HG02885 (cell line): ENCODE data around the gene GRIP1.

ENCODE experiments used
- ATAC-seq: cut with Tn5 transposase; IDR thresholded peaks from one replicate; pipeline ENCODE4 v1.9.1; 2021; ENCODE audit warnings: mild to moderate bottlenecking; ENCODE audit not compliant: unreplicated experiment, poor library complexity

GRIP1 gene

GRCh38 chr12:66409195-66409871 lies 269.5 kb downstream of the GRIP1 start:
- ATAC-seq, result no peak

GRCh38 chr12:66405395-66405794 lies 273.5 kb downstream of the GRIP1 start:
- no peak for ATAC-seq

GRCh38 chr12:66403746-66404145 lies 275.1 kb downstream of the GRIP1 start:
- ATAC-seq, result no peak

- no peak for ATAC-seq
Measured at GRCh38 chr12:66399911-66400306, 279.0 kb downstream of the GRIP1 start.

GRCh38 chr12:66398931-66399910 lies 279.7 kb downstream of the GRIP1 start:
- ATAC-seq, result no peak

- ATAC-seq, result no peak
Measured at GRCh38 chr12:66397574-66398290, 281.1 kb downstream of the GRIP1 start.

GRCh38 chr12:66393890-66394289 lies 285.0 kb downstream of the GRIP1 start:
- no peak for ATAC-seq

- no peak for ATAC-seq
Measured at GRCh38 chr12:66392266-66392915, 286.5 kb downstream of the GRIP1 start.

- no peak for ATAC-seq
Measured at GRCh38 chr12:66388517-66388916, 290.4 kb downstream of the GRIP1 start.

- no peak for ATAC-seq
Measured at GRCh38 chr12:66387117-66387516, 291.8 kb downstream of the GRIP1 start.

- ATAC-seq, result no peak
Measured at GRCh38 chr12:66380769-66381535, 297.9 kb downstream of the GRIP1 start.

GRCh38 chr12:66379616-66380015 lies 299.3 kb downstream of the GRIP1 start:
- ATAC-seq, result no peak

- ATAC-seq, result no peak
Measured at GRCh38 chr12:66375560-66375959, 303.3 kb downstream of the GRIP1 start.

GRCh38 chr12:66371982-66372381 lies 306.9 kb downstream of the GRIP1 start:
- ATAC-seq, result no peak

- ATAC-seq, result no peak
Measured at GRCh38 chr12:66367015-66367667, 311.7 kb downstream of the GRIP1 start.

GRCh38 chr12:66365718-66366490 lies 313.0 kb downstream of the GRIP1 start:
- ATAC-seq, result no peak

GRCh38 chr12:66361703-66362102 lies 317.2 kb downstream of the GRIP1 start:
- no peak for ATAC-seq

- ATAC-seq, result no peak
Measured at GRCh38 chr12:66359300-66359699, 319.6 kb downstream of the GRIP1 start.
